Gastroesophageal sphincter (tissue), 4 donors: Measurements from ENCODE around the gene UVSSA. TPM values are rescaled to one million over a fixed set of nuclear protein-coding genes. Genes with fewer than 3 reads are reported as not detected.

Experiments
- ATAC-seq: fragments of 150-250 bp; one replicate; pipeline ENCODE4 v1.9.1; 2016; ENCODE audit warnings: mild to moderate bottlenecking, moderate library complexity
- H3K27ac ChIP-seq, 4 donors: fragments of 200-600 bp; sonication (generic) in 3 of 4; 1 replicate in 3 of 4; 2 replicates in 1 of 4; pipeline ENCODE4 v1.5.1; 2016 to 2019
- H3K27me3 ChIP-seq: fragments of 200-600 bp; sonication (generic); one replicate; pipeline ENCODE4 v1.5.1; 2019
- H3K36me3 ChIP-seq, 2 donors: fragments of 200-600 bp; sonication (generic); one replicate each; pipeline ENCODE4 v1.5.1; 2019; ENCODE audit warnings: control low read depth in 1 of 2
- H3K4me1 ChIP-seq, 3 donors: fragments of 200-600 bp; sonication (generic); 1 replicate in 2 of 3; 2 replicates in 1 of 3; pipeline ENCODE4 v1.5.1; 2016 to 2019; ENCODE audit warnings: control low read depth in 2 of 3
- H3K4me3 ChIP-seq, 2 donors: fragments of 200-600 bp; sonication (generic); one replicate each; pipeline ENCODE4 v1.5.1; 2019; ENCODE audit warnings: mild to moderate bottlenecking in 1 of 2, moderate library complexity in 1 of 2
- H3K9me3 ChIP-seq, 3 donors: fragments of 200-600 bp; sonication (generic); one replicate each; pipeline ENCODE4 v1.5.1; 2017 to 2019; ENCODE audit warnings: control low read depth in 2 of 3
- CTCF ChIP-seq, 4 experiments: fragments of 200-600 bp in 2 of 4; fragments of 450-650 bp in 2 of 4; sonication (generic) in 1 of 4; IDR thresholded peaks; one replicate each; pipeline ENCODE4 v1.5.1; 2017 to 2019; ENCODE audit warnings: antibody characterized with exemption in 4 of 4, mild to moderate bottlenecking in 2 of 4, moderate library complexity in 2 of 4
- EP300 ChIP-seq: sonication (generic); formaldehyde crosslinking; IDR thresholded peaks from one replicate; pipeline ENCODE4 v1.6.1; 2017; ENCODE audit warnings: antibody characterized with exemption, mild to moderate bottlenecking
- POLR2A ChIP-seq, 2 donors: fragments of 450-650 bp; IDR thresholded peaks; one replicate each; pipeline ENCODE4 v1.6.1; 2017; ENCODE audit warnings: antibody characterized with exemption in 2 of 2, mild to moderate bottlenecking in 2 of 2, moderate library complexity in 1 of 2
- POLR2AphosphoS5 ChIP-seq: sonication (generic); formaldehyde crosslinking; IDR thresholded peaks from one replicate; pipeline ENCODE4 v1.6.1; 2017; ENCODE audit warnings: antibody characterized with exemption
- WGBS, 2 donors: methylation state at CpG; one replicate each; pipeline ENCODE4 v1.1.5; 2018; ENCODE audit warnings: low coverage in 1 of 2; 5-methylcytosine and 5-hydroxymethylcytosine counted together
- total RNA-seq, 4 donors: library from RNA; depleted of rRNA; stranded (reverse); fragments of >200 nt; gene quantifications; one replicate each; pipeline ENCODE4 v1.1.0, GENCODE V29; 2016

The UVSSA gene
- total RNA-seq, 4 donors from 2014 or later: 3.1 to 24.1 (median 9.9) TPM

- Histone ChIP-seq H3K27me3 (peaks cover 100% of the 10 kb centered on the region), H3K4me1 (peaks cover 0 to 65% (median 5%) of the 10 kb centered on the region in 3 donors), H3K27ac (no peak overlapping the region), H3K36me3 (no peaks in the 10 kb centered on the region), H3K9me3 (no peaks in the 10 kb centered on the region), H3K4me3 (no peak overlapping the region)
- no peak for TF ChIP-seq CTCF (IDR thresholded peaks at IDR 0.05)
- TF ChIP-seq POLR2AphosphoS5: no peak
- TF ChIP-seq POLR2A (IDR thresholded peaks at IDR 0.05): no peak
- no peak for TF ChIP-seq EP300
- ATAC-seq: no peak
- no CpG with 5 or more reads among the region's 90 CpGs for WGBS, 2 donors
Observed at GRCh38 chr4:1405636-1406393, 58.8 kb downstream of the UVSSA start.

GRCh38 chr4:1406394-1406980 is 59.5 kb downstream of the UVSSA start, which contains the start of gene NKX1-1:
Gene NKX1-1 (minus strand): TSS chr4:1406442. CDS start chr4:1406442, 0 bp downstream.
- Histone ChIP-seq H3K36me3 (no peaks in the 10 kb centered on the region), H3K27me3 (peaks cover 100% of the 10 kb centered on the region), H3K27ac (no peak within 1 kb of the TSS), H3K4me1 (peaks cover 0 to 65% (median 5%) of the 10 kb centered on the region in 3 donors), H3K4me3 (no peak within 1 kb of the TSS), H3K9me3 (no peaks in the 10 kb centered on the region)
- no peak for TF ChIP-seq POLR2AphosphoS5
- no peak for TF ChIP-seq CTCF (IDR thresholded peaks at IDR 0.05)
- no peak for ATAC-seq
- WGBS, 2 donors: no CpG with 5 or more reads among the region's 91 CpGs

- no peak overlapping the region for H3K4me3 ChIP-seq
- peaks cover 0 to 63% (median 5%) of the 10 kb centered on the region in 3 donors for H3K4me1 ChIP-seq
- H3K27me3 ChIP-seq: peaks cover 100% of the 10 kb centered on the region
- no peak for ATAC-seq
- TF ChIP-seq POLR2AphosphoS5: no peak
- TF ChIP-seq EP300: no peak
- TF ChIP-seq CTCF (IDR thresholded peaks at IDR 0.05): no peak
- no peak for TF ChIP-seq POLR2A (IDR thresholded peaks at IDR 0.05)
- no peak overlapping the region for H3K27ac ChIP-seq
- H3K36me3 ChIP-seq: no peaks in the 10 kb centered on the region
- 4 to 7% methylated on average over 4 to 8 of the region's 50 CpGs for WGBS, 2 donors
- no peaks in the 10 kb centered on the region for H3K9me3 ChIP-seq
Observed at GRCh38 chr4:1406981-1407656, 60.1 kb downstream of the UVSSA start.

- peaks cover 0 to 56% (median 0%) of the 10 kb centered on the region in 3 donors for H3K4me1 ChIP-seq
- H3K27me3 ChIP-seq: peaks cover 100% of the 10 kb centered on the region
- no peaks in the 10 kb centered on the region for H3K36me3 ChIP-seq
- TF ChIP-seq CTCF (IDR thresholded peaks at IDR 0.05): no peak
- H3K9me3 ChIP-seq: no peaks in the 10 kb centered on the region
- no peak for ATAC-seq
- WGBS, 2 donors: 0 to 5% methylated on average over 2 of the region's 53 CpGs
- H3K4me3 ChIP-seq: no peak overlapping the region
- no peak overlapping the region for H3K27ac ChIP-seq
Observed at GRCh38 chr4:1407657-1408333, 60.8 kb downstream of the UVSSA start.
